Measurements from ENCODE around the gene ATG10.

Gene ATG10

DNA sequence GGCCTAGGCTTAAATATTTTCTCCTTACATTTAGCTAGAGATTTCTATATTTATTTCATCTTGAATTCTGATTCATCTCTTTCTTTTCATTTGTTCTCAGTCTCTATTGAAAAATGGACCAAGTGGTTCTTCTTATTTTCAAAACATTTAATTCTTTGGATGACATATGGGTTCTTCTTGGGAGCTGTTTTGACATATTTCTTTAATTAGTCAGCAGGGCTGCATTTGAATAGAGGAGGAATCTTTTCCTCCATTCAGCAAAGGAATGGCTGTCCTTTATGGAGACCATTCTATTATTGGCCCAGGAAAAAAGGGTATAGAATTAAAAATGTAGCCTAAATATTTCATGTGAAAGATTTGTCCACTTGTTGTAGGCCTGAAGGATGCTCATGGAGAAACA, 196.5 kb downstream of the ATG10 start:
- peak; percentile 33 for DNase-seq

DNA sequence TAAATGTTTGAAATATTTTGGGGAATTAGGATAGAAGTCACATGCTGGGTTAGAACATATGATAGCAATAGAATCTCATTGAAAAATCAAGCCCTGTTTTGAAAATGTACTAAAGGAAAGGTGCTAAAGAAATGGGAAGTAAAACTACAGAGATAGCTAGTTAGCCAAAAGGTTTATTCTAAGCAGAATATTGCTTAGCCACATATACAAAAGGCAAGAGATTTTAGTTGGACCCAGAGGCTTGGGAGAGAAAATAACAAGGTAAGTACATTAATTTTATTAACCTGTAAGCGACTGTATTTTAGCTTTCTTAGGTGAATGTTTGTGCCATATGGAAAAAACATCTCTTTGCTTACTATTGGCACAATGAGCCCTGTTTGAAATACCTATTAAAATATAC, 198.1 kb downstream of the ATG10 start:
- no peak for DNase-seq

DNA sequence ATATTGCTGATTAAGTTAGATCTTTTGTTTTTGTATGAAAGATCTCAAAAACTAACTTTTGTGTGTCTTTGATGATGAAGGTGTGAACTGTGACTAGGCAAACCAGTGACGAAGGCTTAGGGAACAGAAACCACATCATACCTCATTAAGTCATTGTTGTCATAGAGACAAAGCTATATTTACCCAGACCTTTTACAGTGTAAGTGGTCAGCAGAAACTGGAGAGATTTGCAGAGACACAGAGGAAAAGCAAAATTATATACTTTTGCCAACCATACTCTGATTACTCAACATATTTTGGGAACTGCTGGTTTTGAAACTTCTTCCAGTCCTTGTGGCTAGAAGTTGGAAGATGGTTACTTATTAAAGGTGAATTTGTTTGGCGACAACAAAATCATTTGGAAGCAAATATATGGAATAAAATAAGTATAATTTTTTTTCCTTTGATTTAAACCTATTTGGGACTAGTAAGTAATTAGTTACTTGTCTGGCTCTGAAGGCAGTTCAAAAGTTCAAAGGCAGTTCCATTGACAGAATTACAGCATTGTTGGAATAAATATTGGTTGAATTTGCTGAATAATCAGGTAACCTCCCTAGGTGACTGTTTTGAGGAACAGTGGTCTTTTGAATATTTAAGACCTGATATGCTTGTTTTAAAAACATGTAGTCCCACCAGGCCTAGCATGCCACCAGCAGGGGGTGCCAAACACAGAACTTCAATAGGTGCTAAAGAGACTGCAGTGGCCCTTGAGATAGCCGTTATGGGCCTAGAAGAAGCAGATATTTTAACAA, 202.5 kb downstream of the ATG10 start:
- peak; percentile 52 for DNase-seq

DNA sequence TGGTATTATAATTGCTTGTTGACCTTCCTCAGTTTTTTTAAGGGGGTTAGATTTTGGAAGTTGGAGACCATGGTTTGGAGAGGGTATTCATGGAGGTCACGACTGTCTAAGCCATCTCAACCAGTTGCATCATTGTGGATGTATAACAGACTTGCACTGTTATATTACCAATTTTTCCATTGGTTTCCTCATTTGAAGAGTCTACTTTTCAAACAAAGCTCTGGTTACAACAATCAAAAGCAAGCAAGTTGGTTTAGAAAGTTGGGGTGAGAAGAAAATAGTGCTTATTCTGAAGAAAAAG, 203.0 kb downstream of the ATG10 start:
- no peak for DNase-seq

DNA sequence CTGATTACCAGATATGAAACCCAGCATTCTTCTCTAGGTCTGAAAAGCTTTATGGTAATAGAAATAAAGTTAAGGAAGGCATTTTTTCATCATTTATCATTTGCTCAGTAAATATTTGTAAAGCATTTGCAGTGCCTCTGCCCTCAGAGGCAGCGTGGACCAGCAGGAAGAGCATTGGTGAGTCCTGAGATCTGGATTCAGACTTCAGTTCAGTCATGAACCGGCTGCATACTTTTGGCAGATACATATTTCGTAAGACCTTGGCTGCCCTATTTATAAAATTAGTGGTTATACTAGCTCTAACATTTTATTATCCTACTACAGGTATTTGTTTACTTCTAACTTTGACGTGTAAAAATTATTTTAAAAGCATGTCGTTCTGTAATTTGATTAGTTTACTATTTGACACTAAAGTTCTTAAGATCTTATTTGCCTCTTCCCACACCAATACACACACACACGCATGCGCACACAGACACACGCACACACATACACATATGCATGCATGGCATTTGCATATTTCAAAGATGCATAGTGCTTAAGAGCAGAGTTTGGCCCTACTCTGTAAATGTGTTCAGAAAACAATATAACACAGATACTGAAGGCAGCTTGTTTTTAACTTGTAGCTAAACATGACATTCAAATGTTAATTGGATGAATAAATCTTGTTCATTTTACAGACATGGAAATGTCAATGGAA, 204.4 kb downstream of the ATG10 start:
- no peak for DNase-seq

DNA sequence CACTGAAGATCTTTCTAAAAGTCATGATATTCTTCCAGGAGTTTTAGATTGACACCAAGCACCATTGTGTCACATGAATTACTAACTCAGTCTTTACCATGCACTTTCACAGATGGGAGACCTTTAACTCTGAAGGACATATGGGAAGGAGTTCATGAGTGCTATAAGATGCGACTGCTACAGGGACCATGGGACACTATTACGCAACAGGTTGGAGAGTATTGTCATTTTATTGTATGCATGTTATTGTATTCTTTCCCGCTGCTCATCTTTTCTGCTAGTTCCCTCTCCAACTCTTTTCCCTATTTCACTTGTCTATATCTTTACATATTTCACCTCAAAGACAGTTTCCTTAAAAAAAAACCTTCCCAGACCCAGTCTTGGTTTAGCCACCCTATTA, 206.6 kb downstream of the ATG10 start:
- no peak for DNase-seq

DNA sequence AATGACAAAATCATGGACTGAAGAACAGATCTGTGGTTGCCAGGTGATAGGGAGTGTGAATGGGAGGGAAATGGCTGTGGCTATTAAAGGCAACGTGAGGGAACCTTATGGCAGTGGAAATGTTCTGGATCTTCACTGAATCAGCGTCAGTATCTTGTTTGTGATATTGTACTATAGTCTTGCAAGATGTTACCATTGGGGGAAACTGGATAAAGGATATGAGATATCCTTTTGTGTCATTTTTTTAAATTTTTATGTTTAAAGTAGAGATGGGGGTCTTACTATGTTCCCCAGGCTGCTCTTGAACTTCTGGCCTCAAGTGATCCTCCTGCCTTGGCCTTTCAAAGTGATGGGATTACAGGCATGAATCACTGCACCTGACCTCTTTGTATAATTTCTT, 210.8 kb downstream of the ATG10 start:
- DNase-seq: no peak

DNA sequence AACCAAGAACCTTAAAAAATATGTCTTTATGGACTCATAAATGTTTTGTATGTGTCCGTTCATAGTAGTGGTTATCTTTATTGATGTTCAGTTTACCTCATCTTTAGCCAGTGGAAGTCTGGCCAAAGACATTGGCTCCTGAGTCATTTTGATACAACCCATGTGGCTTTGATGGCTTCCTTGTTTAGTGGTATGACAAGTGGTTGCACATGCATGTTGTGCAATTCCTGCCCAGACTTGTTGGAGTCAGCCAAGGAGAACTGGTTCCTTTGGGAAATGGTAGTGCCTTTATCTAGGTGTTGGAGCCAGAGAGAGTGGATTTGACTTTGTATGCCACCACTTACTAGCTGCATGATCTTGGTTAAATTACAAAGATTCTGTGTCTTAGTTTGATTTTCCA, 212.0 kb downstream of the ATG10 start:
- DNase-seq: peak; percentile 21

DNA sequence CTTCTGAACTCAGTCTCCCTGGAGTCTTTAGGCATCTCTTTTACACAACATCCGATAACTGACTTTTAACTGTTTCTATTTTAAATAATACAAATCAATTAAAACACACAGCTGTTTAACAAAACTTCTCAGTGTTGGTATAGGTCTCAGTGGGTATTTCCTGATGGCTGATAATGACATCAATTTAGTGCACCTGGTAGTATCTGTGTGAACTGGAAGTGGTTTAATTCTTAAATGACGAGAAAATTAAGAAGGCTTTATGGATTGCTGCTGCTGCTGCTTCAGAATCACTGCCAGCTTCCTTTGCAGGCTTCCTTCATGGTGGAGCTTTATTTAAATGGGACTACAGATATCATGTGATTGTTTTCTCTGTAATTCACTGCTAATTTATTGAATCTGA, 214.0 kb downstream of the ATG10 start:
- no peak for DNase-seq

DNA sequence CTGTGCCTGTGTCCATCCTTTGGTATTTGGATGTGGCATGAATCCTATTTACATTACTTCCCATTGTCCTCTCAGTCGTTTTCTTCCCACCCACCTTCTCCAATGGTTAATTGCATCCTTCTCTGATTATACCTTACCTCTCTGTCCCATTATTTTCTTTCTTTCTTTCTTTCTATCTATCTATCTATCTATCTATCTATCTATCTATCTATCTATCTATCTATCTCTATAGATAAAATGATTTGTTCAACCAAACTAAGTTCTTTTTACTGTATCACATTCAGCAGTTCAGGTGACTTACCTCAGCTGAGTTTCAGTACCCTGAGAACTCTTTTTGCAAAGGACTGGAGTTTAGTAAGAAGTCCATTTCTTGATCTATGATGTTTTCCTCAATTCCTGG, 225.7 kb downstream of the ATG10 start:
- no peak for DNase-seq

DNA sequence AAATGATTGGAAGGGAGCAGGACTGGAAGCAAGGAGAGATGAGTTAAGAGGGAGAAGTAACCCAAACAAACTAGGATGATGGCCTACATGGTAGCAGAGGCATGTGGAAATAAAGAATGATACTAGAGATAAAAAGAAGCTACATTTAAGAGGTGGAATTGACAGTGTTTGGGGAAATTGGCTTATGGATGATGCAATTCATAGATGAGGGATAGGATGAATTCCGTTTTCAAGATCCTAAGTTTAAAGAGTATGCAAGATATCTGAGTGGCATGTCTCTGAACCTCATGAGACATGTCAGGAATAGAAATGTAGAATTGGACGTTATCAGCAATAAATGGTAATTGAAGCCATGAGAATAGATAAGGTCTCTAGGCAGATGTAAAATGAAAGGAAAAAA, 232.7 kb downstream of the ATG10 start:
- DNase-seq: no peak

DNA sequence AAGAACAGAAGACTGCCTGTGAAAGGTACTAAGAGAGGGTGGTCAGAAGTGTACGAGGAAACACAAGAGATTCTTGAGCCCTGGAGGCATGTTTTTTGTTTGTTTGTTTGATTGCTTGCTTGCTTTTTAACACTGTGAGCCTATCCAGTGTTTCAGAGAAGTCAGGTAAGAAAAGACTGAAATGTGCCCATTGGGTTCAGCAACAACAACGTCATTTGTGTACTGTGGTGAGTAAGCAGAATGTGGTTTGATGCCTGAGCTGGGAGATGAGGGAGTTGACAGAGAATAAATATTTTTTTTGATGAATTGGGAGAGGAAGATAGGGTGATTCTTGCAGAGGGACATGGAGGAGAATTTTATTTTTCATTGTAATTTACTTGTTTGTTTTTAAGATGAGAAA, 233.2 kb downstream of the ATG10 start:
- DNase-seq: no peak

DNA sequence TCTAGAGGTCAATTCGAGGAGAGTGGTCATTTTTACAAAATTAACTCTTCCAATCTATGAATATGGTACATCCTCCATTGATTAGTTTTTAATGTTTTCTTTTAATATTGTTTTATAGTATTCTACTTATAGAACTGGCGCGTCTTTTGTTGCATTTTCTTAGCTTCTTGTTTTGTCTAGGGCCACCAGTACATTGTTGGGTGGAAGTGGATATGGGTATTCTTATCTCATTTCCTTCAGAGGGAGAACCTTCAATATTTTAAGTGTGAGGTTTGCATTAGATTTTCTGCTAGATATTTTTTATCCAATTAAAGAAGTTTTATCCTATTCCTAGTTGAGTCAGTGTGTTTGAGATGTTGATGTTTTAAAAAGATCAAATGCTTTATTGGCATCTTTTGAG, 236.5 kb downstream of the ATG10 start:
- no peak for DNase-seq

DNA sequence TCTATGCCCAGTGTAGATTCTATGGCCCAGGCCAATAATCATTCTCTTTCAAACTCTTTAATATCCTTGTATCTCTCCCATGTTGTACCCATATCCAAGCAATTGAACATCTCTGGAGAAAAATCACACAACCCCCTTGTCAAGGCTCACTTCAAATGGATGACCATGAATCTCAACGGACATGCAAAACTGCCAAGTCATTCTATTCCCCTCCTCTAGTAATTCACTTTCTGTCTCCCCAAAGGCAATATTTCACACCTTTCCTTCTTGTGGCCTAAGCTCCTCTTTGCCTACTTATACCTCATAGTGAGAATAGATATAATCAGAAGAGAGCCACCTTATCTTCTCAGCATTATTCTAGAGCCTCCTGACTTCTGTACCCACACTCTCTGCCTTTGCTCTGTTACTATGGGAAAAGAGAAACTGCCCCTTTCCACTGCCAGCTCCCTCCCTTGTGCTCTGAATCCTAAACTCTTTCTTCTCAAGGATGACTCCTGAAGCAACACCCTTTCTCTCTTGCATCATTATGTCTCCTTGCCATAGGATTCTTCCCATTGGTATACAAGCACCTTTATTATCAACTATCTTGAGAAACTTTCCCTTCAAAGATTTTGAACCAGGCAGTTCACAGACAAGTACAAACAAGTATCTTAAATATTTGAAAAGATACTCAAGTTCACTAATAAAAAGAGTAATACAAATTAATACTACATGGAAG, 240.2 kb downstream of the ATG10 start:
- DNase-seq: no peak

DNA sequence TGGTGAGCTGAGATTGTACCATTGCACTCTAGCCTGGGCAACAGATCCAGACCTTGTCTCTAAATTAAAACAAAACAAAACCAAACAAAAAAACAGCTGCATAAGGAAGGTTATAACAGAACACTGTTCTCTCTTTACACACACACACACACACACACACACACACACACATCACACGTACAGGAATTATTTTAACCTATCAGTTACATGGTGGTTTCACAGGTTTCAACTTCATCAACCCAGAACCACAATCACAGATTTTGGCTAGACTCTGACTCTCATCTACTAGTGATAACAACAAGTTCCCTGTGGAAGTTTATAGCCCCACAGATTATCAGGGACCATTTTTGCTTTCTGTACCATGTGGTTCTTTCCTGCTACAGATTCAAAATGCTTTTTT, 246.1 kb downstream of the ATG10 start:
- DNase-seq: no peak

DNA sequence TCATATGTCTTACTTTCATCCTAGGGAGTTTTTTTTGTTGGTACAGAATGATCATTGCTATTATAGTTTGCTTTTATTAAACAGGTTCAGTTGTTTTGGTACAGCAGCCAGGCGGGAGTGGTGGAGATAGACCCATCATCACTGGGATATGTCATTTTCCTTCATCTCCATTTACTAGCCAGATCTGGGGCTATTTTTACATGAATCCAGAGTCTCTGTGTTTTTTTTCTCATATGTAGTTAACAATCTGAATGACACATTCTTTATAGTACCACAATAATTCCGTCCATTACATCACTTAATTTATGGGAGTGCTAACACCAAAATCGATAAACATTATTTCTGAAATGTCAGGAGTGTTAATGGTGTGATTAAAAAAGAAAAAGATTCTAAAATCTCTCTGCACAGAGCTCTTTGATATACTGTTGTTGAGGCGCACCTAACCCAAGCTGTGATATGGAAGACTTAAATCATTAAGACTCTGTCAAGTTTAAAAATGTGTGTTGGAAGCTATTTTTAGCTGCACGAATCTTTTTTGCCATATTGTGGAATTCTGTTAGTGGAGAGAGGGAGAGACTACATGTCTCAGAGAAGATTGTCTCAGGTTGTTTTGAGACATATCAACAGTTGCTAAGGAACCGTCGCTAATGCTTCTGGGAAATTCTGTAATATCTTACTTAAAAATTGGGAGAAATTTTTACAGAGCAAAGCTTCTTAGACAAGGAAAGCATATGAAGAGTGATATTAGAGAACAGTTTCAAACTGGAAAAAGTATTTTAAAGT, 246.7 kb downstream of the ATG10 start:
- peak; percentile 8 for DNase-seq

DNA sequence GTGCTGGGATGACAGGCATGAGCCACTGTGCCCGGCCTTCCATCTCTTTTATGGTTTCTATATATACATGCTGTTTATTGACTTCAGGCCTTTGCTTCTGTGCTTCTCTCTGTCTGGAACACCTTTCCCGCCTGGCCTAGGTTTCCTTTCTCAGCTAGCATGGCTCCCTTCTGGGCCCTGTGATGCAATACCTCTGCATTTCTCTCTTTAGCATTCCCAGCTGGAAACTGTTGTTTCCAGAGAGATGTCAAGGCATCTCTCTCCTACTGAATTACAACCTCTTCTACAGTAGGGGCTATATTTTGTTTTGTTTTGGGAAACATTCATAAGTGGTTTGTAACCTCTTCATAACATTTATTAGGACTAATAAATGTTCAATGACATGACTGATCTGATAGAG, 249.2 kb downstream of the ATG10 start:
- DNase-seq: peak; percentile 10

DNA sequence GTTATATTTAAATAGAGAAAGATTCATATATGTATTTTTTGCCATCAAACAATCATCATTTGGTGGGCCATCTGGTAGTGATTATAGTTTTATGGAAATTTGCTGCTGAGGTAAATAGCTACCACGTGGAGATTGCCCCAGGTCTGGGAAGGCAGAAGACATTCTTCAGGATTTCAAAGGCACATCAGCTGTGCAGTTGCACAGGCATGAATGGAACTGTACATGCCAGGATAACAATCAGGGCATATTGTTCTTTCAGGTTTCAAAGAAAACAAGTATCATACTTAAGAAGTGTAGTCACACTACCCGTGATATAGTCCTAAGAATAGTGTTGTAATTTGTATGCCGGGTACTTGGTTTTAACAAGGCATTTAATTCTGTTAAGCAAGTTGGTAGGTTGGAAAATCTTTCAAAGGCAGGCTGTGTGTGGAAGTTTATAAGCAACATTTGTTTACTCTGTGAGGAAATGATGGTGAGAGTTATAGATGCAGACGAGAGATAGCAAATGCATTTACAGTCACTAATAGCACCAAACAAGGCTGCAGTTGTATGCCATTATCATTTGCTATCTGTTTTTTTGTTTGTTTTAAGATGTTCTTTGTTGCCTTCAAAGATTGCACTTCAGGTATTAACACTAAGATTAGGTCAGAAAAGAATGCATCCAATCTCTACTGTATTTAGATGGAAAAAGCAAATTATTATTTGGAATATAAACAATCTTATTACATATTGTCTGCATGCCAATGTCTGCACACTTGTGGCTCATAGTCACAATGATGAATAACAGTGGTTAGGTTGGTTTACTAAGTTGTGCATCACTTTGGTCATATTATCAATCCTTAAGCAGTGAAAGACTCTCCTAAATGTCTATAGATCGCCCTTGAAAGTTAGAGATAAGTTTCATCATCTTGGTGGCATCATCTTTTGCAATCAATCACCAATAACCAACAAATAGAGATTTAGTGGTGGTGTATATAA, 251.1 kb downstream of the ATG10 start:
- DNase-seq: peak; percentile 3

DNA sequence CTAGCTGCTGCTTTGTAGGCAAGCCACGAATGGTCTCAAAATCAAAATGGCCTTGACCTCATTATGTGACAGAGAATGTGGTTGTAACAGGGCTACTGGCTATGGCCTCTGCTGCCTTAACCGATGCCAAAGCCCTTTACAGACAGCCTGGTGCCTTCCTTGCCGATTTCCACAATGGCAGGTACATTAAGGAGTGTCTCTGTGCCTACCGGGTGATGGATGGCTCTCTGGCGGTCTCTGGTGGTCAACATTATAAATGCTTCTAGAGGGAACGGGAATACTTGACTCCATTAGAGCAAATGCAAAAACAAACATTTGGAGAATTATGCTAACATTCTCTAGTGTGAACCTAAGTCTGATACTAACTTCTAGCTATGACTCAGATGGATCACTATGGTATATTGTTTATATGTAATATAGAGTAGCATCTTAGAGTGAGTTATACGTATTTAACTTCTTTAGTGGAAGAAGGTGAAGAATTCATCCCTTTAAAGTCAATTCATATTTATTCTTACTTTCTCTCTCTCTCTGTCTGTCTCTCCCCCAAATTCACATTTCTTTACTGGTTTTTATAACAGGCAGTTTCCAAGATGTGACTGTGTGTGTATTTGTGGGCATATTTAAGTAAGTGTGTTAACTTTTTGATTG, 253.8 kb downstream of the ATG10 start:
- DNase-seq: peak; percentile 61

DNA sequence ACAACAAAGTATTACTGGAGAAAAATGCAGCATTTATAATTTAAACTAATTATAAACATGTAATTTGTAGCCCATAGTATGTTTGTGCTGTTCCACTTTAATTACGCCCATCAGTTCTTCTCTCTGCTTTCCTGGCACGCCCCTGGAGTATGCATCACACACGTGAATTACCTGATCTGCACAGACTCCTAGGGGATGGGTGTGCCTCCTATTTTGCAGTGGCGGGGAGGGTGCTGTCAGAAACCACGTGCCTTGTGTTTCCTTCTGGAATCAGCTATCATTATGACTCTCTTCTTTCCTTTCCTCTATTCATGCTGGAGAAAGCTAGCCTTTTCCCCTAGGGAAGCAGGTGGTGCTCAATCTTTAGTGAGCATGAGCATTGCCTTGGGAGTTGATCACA, 263.1 kb downstream of the ATG10 start:
- no peak for DNase-seq

DNA sequence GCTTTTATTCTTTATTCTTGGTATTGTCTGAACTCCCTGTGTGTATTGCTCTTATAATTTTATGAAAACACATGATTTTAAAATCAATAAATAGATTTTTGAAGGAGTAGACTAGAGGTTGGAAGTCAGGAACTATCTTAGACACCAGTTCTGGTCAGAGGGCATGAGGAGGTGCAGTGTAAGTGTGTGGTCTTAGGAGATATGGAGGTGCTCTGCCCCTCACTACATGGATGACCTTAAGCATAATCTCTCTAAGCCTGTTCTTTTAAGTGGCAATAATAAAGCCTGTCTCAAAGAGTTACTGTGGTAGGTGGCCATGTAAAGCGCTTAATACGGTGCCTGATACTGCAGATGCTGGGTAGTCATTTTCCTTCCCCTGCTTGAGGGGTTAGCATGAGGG, 272.3 kb downstream of the ATG10 start:
- no peak for DNase-seq
